GM19035 (cell line): ENCODE measurements around the gene MYO1F.
"Not testable (repeated sequence)": the region's sequence is repeated elsewhere in the genome, so short reads cannot be mapped to it uniquely, and the experiment has no call there.

Experiments
- ATAC-seq: cut with Tn5 transposase; IDR thresholded peaks from one replicate; pipeline ENCODE4 v1.9.1; 2021; ENCODE audit not compliant: unreplicated experiment

MYO1F gene

DNA sequence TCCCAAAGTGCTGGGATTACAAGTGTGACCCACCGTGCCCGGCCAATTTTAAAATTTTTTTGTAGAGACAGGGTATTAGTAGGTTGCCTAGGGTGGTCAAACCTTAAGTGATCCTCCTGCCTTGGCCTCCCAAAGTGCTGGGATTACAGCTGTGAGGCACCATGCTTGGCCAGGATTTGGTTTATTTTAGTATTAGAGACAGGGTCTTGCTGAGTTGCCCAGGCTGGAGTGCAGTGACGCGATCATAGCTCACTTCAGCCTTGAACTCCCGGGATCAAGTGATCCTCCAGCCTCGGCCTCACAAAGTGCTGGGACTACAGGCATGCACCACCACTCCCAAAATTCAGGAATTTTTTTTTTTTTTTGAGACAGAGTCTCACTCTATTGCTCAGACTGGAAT, 57.9 kb downstream of the MYO1F start:
- ATAC-seq: no peak

DNA sequence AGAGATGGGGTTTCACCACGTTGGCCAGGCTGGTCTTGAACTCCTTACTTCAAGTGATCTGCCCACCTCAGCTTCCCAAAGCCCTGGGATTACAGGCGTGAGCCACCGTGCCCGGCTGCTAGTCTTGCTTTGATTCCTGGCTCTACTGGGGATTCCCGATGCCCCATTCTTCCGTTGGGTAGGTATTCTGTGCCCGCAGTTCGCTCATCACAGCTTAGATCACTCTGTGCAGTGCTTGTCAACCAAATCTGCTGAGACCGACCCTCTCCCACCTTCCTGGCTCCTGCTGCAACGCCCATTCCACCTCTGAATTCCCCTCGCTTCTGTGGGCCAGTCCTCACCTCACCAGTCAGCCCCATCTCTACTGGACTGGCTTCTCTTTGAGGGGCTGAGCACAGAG, 58.7 kb downstream of the MYO1F start:
- no peak for ATAC-seq

DNA sequence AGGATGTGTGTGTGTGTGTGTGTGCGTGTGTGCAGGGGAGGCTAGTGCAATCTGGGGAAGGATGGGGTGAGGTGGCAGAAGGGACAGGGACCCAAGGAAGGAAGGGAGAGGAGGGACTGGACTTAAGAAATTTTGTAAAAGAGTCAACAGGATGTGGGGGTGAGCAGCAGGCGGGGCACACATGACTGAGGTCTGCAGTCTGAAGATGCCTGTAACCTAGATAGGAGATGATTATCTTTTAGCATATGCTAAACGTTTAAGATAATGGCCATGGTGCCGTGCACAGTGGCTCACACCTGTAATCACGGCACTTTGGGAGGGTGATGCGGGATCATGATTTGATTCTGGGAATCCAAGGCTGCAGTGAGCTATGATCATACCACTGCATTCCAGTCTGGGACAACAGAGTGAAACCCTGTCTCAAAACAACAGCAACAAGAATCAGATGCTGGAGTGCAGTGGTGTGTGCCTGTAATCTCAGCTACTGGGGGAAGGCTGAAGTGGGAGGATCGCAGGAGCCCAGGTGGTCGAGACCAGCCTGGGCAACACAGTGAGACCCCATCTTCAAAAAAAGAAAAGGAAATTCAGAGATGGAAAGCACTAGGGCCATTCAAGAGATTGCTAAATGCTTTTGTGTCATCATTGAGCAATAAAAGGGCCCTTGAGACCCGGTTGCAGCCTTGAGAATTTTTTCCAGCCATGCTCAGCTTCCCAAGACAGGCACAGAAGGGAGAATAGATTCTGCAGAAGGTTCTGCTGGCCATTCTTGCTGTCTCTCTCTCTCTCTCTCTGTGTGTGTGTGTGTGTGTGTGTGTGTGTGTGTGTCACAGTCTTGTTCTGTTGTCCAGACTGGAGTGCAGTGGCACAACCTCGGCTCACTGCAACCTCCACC, 59.4 kb downstream of the MYO1F start:
- ATAC-seq: no peak

DNA sequence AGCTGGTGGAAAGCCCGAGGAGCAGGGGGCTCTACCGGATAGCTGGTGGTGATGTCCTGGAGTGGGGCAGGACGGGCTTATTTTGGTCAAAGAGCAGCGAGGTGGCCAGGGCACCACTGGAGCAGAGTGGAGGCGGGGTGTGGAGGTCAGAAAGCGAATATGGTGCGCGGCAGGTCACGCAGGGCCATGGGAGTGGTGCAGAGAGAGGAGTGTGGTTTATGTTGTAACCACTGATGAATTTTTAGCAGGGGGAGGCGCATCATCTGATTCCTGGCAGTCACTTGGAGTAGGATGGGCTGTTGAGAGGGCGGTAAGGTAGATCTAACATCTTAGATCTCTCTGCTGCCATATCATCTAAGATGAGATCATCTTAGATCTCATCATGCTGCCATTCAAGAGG, 61.9 kb downstream of the MYO1F start:
- no peak for ATAC-seq

DNA sequence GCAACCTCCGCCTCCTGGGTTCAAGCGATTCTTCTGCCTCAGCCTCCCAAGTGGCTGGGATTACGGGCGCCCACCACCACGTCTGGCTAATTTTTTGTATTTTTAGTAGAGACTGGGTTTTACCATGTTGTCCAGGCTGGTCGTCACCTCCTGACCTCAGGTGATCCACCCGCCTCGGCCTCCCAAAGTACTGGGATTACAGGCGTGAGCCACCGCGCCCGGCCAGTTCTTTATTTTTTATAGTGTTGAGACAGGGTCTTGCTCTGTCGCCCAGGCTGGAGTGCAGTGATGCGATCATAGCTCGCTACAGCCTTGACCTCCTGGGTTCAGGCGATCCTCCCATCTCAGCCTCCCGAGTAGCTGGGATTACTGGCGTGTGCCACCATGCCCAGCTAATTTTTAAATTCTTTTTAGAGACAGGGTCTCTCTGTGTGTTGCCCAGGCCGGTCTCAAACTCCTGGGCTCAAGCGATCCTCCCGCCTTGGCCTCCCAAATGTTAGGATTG, 62.7 kb downstream of the MYO1F start:
- ATAC-seq: not testable (repeated sequence)

DNA sequence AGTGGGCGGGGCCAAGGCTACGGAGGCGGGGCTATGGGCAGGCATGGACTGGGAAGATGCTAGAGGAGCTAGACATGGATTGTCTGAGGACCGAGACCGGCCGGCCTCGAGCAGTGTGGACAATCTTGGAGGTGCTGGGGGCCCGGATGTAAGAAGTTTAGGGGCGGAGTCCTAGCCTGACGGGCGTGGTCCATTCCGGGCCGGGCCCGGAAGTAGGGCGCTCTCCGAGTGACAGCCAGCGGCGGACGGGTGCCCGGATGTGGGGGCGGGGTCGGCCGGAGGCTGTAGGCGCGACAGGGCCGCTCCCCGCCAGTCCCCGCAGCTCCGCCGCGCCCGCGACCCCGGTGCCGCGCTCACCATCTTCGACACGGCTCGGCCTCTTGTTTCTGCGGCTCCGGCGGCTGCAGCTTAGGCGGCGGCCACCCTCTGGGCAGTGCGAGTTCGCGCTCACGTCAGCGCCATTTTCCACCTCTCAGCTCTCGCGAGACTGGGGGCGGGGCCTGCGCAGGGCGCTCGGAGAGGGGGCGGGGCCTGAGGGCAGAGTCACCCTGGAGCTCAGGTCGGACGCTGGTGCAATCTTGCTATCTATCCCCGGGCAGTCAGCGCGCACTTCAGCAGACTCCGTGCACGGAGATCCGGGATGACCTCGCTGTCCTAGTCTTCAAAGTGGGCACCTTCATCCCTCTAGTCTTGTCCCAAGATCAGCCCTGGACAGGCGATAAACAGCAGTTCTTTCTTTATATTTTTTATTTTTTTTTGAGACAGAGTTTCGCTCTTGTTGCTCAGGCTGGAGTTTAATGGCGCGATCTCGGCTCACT, 63.3 kb downstream of the MYO1F start, which contains the start of gene ZNF414:
Gene ZNF414 (minus strand): TSS at position 481 of the 818 bp plus-strand sequence. CDS start 121 bp downstream, at position 360.
- ATAC-seq: peak; percentile 84

DNA sequence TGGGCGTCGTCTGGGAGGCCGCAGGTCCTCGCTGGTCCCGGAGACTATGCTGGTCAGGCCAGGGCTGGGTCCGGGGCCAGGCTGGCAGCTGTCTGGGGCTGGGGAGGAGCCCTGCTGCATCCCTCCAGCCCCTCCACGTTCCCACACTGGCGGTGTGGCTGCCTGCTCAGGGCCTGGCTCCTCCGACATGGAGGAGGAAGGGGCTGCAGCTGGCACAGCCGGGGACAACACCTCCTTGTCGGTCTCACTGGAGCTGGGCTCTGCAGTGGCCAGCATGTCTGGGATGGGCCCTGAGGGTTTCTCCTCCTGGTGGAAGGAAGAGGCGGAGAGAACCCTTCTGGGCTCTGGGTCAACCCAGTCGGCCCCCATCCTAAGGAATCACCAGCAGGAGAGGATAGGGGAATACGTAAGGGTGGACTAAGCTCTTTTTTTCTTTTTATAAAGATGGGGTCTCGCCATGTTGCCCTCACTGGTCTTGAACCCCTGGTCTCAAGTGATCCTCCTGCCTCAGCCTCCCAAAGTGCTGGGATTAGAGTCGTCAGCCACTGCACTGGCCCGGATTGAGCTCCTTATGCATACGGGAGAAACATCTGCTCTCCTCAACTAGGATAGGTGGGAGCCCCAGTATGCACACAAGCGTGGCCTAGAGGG, 64.1 kb downstream of the MYO1F start:
- ATAC-seq: no peak

DNA sequence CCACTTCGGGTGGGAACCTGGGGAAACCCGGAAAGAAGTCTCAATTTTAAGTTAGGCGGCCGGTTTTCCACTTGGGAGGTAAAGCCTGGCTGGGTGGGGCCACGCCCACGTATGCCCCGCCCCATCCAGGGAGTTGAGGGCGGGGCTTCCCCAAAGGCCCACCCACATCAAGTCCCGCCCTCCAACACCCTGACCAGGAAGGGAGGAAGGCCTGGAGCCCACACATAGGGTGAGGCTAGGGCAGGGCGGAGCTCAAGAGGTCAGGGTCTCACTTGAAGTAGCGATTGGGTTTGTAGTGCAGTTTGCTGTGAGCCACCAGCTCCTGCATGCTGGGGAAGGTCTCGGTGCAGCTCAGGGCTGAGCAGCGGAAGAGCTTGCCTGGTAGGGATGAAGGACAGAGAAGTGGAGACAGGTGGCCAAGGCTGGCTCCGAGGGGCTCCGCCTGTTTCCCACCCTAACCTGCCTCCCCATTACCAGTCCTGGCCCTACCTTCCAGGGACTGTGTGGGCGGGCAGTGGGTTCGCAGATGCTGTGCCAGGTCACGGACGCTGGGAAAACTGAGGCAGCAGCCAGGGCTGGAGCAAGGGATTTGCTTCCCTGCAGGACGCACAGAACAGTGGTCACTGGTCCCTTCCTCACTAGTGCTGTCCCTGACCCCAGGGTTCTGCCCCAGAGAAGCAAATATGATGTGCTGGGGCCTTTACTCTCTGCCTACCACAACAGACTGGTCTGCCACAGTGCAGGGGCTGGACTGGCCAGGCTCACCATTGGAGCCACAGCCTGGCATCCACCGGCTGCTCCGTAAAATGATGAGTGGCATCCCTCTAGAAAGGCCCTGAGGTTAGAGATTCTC, 64.9 kb downstream of the MYO1F start:
- ATAC-seq: no peak

DNA sequence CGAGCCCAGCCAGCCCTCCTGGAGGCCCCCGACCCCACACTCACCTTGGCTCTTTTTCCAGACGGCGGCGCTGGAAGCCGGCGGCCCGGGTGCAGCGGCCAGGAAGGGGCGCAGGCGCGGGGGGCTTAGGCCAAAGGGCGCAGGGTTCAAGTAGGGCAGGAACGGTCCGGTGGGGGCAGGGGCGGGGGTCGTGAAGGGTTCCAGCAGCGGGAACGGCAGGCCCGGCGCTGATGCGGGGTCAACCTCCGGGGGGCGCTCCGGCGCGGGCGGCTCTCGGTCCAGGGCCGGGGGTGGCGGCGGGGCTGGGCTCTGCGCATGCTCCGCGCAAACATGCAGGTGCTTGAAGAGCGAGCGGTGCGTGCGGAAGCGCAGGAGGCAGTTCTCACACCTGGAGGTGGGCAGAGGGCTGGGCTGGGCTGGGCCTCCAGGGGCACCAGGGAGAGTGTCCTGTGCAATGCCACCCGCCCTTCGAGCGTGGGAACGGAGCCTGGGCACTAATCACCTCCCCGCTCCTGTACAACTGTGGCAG, 65.6 kb downstream of the MYO1F start:
- no peak for ATAC-seq

DNA sequence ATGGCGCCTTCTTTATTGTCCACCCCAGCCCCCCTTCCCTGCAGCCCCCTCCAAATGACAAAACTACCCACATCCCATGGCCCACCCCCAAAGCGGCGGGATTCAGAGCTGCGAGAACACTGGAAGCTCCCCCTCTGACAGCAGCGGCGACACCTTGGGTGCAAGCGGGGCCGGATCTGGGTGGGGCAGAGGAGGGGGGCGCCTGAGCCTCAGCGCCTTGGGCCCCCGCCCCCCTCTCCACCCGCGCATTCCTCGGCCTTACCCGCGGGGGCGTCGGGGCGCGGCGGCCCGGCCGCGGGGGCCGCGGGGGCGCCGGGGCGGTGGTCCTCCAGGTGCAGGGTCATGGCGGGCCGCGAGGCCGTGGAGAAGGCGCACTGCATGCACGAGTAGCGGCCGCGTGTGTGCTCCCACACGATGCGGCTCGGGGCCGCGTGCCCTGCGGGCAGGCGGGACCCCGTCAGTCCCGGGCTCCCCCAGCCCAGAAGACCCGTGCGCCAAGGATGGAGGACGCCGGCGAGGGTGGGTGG, 66.6 kb downstream of the MYO1F start:
- no peak for ATAC-seq

DNA sequence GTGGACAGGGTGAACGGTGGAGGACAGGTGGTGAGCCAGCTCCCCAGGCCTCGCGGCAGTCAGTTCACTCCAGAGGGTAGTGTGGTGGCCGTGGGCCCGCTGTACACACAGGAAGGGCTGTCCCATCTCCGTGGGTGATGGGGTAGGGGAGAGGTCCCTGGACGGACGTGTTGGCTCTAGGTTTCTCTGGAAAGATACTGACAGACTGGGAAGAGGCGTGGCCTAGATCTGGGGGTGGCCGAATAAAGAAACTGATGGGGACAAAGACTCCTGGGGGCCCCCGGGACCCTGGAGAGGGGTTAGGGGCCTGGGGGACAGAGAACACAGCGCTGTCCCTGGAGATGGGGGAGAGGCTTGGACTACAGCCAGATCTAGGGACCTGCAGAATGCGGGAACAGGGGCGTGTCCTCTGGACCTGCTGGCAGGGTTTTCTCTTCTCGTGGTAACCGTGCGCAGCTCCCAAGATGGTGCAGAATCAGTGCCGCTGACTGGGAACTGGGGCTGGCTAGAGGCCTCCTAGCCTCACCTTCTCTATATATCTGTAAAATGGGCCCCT, 70.8 kb downstream of the MYO1F start:
- ATAC-seq: no peak

DNA sequence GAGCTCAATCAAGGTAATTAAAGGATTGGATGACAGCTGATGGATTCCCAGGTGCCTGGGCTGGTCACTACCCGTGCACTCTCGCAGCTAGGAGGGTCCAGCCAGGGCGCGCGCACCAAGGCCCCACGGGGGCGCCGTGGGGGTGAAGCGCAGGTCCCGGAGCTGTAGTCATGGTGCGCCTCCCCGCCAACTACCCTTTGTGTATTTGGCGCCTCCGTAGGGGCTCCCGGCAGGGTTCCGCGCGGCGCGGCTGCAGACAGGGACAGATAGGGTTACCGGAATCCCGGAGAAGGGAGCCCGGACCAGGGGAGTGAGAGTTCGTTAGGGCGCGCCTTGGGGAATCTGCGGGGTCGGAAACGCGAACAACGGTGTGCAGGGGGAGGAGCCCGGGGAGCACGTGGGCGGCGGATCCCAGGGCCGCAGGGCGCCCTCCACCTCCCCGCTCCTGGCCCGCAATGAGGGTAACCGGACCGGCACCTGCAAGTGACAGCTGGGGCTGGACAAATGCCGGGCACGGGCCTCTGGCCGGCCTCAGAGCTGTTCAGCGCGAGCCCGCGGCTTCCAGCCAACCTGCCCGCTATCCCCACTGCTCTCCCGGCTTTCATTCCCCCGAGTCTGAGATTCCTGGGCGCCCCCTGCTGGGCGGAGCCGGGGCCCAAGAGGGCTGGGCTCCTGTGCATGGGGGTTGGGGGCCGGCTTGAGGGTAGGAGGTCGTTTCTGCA, 71.4 kb downstream of the MYO1F start:
- peak; percentile 64 for ATAC-seq

DNA sequence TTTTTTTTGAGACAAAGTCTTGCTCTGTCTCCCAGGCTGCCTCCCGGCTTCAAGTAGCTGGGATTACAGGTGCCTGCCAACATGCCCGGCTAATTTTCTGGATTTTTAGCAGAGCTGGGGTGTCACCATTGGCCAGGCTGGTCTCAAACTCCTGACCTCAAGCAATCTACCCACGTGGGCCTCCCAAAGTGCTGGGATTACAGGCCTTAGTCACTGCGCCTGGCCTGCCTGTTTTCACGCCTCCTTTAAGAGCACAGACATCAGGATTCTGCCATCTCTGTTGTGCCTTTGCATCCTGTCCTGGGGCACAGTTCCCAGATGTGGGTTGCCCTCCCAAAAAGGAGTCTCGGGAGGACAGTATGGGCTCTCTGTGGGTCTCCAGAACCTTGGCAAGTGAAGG, 72.3 kb downstream of the MYO1F start:
- no peak for ATAC-seq

DNA sequence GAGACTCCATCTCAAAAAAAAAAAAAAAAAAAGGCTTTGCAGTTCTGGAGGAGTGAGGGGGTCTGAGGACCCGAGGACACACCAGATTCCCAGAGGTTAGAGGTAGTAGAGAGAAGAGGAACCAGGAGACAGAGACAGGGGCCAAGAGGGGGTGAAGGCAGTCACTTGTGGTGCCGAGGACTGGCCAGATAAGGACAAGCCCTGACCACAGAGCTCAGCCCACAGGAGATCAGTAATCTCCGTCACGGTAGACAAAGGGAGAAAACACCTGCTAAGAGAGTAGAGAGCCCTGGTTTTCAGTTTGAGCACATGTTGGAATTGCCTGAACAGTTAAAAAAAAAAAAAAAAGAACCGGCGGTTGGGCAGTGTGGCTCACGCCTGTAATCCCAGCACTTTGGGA, 73.1 kb downstream of the MYO1F start:
- ATAC-seq: no peak

DNA sequence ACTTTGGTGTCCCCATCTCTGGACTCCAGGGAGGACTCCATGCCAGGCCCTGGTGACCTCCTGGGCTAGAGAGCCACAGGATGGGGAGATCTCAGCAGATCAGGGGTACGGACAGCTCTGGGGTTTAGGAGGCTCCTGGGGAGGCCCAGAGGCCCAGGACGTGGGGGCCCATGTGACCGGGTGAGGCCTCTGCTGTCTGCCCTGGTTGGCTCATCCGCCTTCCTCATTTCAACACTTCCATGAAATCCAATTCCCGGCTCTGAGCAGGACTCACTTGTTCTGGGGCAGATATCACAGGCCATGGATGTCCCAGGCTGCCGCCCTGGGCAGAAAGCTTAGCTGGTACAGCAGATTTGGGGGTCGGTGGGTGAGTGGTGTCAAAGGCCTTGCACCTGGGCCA, 73.7 kb downstream of the MYO1F start:
- no peak for ATAC-seq

DNA sequence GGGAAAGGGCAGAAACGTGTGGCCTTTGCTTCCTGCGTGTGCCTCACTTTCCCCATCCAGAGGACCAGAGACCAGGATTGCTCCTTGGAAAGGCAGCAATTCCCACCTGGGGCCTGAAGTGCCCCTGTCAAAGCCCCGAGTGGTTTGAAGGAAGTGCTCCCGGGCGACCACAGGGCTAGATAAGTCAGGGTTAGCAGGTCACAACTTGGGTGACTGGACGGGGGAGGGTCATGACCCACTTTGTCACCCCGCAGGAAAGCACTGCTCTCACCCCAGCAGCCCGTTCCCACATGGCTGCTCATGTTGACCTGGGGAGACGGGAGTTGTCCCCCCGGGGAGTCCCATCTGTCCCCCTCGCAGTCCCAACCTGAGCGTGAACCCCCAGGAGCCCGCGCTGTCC, 75.3 kb downstream of the MYO1F start:
- no peak for ATAC-seq

DNA sequence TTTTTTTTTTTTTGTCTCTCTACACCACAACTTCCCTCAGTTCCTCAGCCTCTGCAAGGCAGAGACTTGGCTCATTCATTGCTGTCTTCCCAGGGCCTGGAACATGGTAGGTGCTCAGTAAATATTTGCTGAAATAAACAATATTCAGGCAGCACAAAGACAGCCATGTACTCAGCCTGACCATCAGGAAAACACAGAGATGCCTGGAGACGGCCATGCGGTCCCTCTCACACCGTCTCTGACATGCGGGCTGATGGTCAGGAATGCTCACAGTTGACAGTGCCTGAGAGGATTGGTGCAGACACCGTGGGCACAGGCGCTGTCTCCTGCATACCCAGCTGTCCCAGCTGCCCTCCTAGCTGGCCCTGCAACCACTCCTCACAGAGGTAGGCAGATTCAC, 75.7 kb downstream of the MYO1F start:
- no peak for ATAC-seq

DNA sequence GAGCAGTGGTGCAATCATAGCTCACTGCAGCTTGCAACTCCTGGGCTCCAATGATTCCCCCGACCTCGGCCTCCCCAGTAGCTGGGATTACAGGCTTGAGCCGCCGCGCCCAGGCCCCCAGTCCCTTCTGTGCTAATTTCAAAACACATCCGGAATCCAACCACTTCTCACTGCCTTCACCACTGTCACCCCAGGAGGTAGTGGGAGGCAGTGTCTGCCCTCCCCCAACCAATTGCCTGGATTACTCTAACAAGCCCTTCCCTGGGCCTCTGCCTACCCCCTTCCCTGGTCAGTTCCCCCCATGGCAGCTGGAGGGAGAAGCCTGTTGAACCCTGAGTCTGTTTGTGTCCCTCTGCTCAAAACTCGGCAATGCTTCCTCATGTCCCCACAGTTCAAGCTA, 77.1 kb downstream of the MYO1F start:
- ATAC-seq: no peak
